Memory B cell (primary cell): ENCODE data around the gene PROK1.
A peak's percentile ranks its signal among the peaks of the same experiment; 100 is the strongest.
"Not testable (repeated sequence)": the region's sequence is repeated elsewhere in the genome, so short reads cannot be mapped to it uniquely, and the experiment has no call there.

Experiments used
- ATAC-seq: fragments of 150-1000 bp; cut with Tn5 transposase; 2 replicates; pipeline ENCODE4 v1.10.0; 2021; ENCODE audit warnings: low read depth, mild to moderate bottlenecking, moderate library complexity
- DNase-seq, 2 donors: peaks; one replicate each; pipeline ENCODE4 v3.0.0; 2022; ENCODE audit warnings: low spot score in 2 of 2
- H3K27ac Mint-ChIP-seq: one replicate; pipeline ENCODE4 v1.8.0; 2022; ENCODE audit warnings: mild to moderate bottlenecking, moderate library complexity, mixed read lengths
- H3K27me3 Mint-ChIP-seq: one replicate; pipeline ENCODE4 v1.8.0; 2022; ENCODE audit warnings: mixed read lengths
- H3K36me3 Mint-ChIP-seq: one replicate; pipeline ENCODE4 v1.8.0; 2022; ENCODE audit warnings: mild to moderate bottlenecking, mixed read lengths
- H3K4me1 Mint-ChIP-seq: one replicate; pipeline ENCODE4 v1.8.0; 2022; ENCODE audit warnings: mixed read lengths
- H3K4me3 Mint-ChIP-seq: one replicate; pipeline ENCODE4 v1.8.0; 2022; ENCODE audit warnings: mild to moderate bottlenecking, moderate library complexity, mixed read lengths
- H3K9me3 Mint-ChIP-seq: one replicate; pipeline ENCODE4 v1.8.0; 2022; ENCODE audit warnings: mixed read lengths

Gene PROK1, protein sequence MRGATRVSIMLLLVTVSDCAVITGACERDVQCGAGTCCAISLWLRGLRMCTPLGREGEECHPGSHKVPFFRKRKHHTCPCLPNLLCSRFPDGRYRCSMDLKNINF

DNA sequence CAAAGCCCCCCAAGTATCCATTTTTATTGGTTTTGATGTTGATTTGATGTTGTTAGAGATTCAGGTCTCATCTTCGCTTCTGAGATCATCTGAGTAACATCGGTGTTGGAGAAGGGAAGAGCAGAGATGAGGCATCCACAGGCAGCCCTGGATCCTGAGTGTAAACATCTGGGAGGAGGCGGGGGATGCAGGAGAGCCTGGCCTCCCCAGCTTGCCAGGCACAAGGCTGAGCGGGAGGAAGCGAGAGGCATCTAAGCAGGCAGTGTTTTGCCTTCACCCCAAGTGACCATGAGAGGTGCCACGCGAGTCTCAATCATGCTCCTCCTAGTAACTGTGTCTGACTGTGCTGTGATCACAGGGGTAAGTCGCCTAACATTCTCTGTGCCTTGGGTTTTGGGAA lies at the start of gene PROK1:
Gene PROK1, plus strand, starts transcription at position 221 of the 400 bp plus-strand sequence. Its CDS starts 68 bp downstream, at position 289.
- Mint-ChIP-seq H3K27me3 (peaks cover 5% of the 10 kb centered on the region), H3K4me1 (peaks cover 2% of the 10 kb centered on the region), H3K4me3 (no peak within 1 kb of the TSS), H3K27ac (no peak within 1 kb of the TSS), H3K36me3 (no peaks in the 10 kb centered on the region), H3K9me3 (no peaks in the 10 kb centered on the region)
- ATAC-seq = no peak
- DNase-seq = no peak

DNA sequence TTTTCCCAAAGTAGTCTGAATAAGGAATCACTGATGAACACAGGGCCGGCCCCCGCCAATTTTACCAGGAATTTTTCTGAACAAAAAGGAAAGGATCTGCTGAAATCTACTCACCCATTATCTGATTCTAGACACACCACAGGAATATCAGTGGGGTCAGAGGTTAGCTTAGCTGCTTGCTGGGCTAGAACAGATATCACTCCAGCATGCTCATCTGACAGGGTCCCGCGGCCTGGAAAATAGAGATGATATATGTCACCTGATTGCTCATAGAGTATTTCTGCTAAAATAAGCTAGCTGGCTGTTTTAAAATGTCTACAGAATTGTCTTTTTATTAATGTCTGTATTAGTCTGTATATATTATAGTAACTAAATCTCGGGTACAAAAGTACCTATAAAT lies 47.1 kb upstream of the PROK1 start:
- Mint-ChIP-seq H3K27ac (no peak overlapping the region), H3K36me3 (peaks cover 11% of the 10 kb centered on the region), H3K9me3 (no peaks in the 10 kb centered on the region), H3K4me3 (no peak overlapping the region), H3K27me3 (no peaks in the 10 kb centered on the region), H3K4me1 (peaks cover 15% of the 10 kb centered on the region)
- ATAC-seq (no peak), DNase-seq (no peak)

DNA sequence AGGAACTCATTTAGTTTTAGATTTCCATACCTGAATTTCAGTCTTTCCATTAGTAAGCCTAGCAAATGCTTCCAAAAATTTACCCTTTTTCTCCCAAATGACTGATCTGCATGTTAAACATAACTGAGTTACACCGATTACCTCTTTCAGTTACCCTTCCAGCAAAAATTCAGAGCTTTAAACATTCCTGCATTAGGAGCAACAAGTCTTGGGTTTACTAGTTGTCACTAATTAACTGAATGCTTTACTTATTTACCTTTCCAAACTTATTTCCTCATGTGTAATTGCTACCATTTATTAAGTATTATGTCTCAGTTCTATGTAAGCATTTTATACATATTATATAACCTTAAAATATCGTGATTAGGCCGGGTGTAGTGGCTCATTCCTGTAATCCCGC lies 46.5 kb upstream of the PROK1 start:
- no peaks in the 10 kb centered on the region for H3K9me3 Mint-ChIP-seq
- peaks cover 10% of the 10 kb centered on the region for H3K36me3 Mint-ChIP-seq
- no peaks in the 10 kb centered on the region for H3K27me3 Mint-ChIP-seq

DNA sequence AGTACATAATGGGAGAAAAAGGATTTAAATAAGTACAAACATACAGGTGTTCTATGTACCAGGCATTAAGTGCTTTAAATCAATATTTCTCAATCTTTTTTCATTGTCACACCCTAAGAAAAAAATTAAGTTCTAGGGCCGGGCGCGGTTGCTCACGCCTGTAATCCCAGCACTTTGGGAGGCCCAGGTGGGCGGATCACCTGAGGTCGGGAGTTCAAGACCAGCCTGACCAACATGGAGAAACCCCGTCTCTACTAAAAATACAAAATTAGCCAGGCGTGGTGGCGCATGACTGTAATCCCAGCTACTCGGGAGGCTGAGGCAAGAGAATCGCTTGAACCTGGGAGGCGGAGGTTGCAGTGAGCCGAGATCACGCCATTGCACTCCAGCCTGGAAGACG lies 44.5 kb upstream of the PROK1 start:
- not testable (repeated sequence) for ATAC-seq, H3K9me3 Mint-ChIP-seq, DNase-seq, H3K27me3 Mint-ChIP-seq, H3K36me3 Mint-ChIP-seq
- Mint-ChIP-seq H3K4me1 (peaks cover 15% of the 10 kb centered on the region), H3K27ac (peak overlapping the region; percentile 99), H3K4me3 (peak overlapping the region; percentile 99)

More for the DNA sequence above, 46.5 kb upstream of the PROK1 start:
- DNase-seq (no peak), ATAC-seq (no peak)
- Mint-ChIP-seq H3K27ac (no peak overlapping the region), H3K4me3 (no peak overlapping the region), H3K4me1 (peaks cover 15% of the 10 kb centered on the region)

DNA sequence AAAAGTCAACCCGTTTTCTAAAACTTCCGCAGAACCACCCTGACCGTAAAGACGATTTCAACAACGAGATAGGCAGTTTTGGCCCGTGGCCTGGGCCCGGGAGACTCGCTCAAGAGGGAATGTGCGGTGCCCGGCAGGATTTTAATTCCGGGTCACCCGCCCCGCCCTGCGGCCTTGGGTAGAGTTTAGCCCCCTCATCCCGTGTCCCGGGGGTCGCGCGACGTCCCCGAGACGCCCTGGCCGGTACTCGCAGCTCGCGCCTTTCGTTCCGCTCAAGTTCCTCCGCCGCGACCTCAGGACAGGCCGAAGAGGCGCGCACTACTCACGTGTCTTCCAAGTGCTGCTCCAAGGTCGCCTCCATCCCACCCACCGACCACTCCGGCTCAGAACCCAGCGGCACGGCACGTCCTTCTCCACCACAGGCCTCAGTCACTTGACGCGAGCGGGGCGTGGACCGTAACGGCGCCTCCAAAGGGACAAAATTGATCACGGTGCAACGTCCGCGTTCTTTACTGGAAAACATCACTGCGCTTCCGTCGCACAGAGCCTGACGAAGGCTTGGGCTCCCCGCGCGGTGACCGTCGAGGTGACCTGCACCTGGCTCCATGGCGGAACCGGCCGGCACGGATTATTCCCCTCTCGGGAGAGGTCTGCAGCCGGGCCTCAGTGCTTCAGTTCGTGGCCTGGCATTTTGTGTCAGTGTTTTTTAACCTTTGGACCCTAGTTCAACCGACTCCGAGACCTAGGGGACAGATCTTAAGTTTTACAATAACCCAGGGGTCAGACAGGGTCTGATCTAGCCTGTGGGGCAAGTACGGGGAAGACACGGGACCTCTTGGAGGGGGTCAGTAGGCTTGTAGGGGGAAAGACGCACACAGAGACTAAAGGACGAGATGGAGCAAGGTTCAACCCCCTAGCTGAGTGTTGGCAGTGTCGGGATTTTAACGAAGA lies 43.4 kb upstream of the PROK1 start, which contains the start of gene LAMTOR5:
Gene LAMTOR5, minus strand, starts transcription at position 435 of the 951 bp plus-strand sequence. Its CDS starts 74 bp downstream, at position 361.
- Mint-ChIP-seq H3K27ac (peak within 1 kb of the TSS; percentile 99), H3K4me3 (peak within 1 kb of the TSS; percentile 99), H3K36me3 (peaks cover 6% of the 10 kb centered on the region), H3K4me1 (peaks cover 16% of the 10 kb centered on the region), H3K9me3 (no peaks in the 10 kb centered on the region), H3K27me3 (no peaks in the 10 kb centered on the region)
- peak; percentile 86 to 88 for DNase-seq
- peak; percentile 86 for ATAC-seq

DNA sequence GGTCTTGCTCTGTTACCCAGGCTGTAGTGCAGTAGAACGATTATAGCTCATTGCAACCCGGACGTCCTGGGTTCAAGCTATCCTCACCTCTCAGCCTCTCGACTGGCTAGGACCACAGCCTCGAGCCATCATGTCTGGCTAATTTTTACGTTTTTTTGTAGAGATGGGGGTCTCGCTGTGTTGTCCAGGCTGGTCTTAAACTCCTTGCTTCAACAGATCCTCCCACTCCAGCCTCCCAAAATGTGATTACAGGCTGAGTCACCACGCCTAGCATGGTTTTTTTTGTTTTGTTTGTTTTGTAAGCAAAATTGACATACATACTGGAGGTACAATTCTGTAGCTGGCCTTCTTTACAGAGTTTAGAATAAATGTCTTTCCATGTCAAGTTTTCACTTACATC lies 42.5 kb upstream of the PROK1 start:
- DNase-seq = no peak
- H3K27ac Mint-ChIP-seq = peak overlapping the region; percentile 99

DNA sequence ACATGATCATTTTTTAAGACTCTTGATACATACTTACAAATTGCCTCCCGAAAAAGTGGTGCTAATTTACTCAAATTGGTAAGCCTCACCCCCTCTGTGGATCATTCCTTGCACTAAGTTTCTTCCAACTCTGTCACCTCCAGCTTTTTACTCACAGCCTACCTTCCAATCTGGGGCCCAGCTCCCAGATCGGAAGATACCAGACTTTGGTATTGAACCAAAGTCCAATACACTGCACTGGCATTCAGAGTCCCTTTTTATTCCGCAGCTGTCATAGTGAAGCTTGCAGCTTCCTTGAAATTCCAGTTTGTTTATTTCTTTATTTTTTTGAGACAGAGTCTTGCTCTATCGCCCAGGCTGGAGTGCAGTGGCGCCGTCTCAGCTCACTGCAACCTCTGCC lies 41.6 kb upstream of the PROK1 start:
- no peak overlapping the region for H3K4me3 Mint-ChIP-seq
- no peak for DNase-seq
- ATAC-seq = no peak
- peaks cover 21% of the 10 kb centered on the region for H3K4me1 Mint-ChIP-seq
- H3K36me3 Mint-ChIP-seq = peaks cover 4% of the 10 kb centered on the region
- no peaks in the 10 kb centered on the region for H3K27me3 Mint-ChIP-seq
- H3K27ac Mint-ChIP-seq = no peak overlapping the region
- H3K9me3 Mint-ChIP-seq = no peaks in the 10 kb centered on the region

More for the DNA sequence above, 42.5 kb upstream of the PROK1 start:
- no peak for ATAC-seq
- H3K9me3 Mint-ChIP-seq = no peaks in the 10 kb centered on the region
- H3K36me3 Mint-ChIP-seq = peaks cover 6% of the 10 kb centered on the region
- peak overlapping the region; percentile 51 for H3K4me3 Mint-ChIP-seq
- H3K4me1 Mint-ChIP-seq = peaks cover 21% of the 10 kb centered on the region
- H3K27me3 Mint-ChIP-seq = no peaks in the 10 kb centered on the region

DNA sequence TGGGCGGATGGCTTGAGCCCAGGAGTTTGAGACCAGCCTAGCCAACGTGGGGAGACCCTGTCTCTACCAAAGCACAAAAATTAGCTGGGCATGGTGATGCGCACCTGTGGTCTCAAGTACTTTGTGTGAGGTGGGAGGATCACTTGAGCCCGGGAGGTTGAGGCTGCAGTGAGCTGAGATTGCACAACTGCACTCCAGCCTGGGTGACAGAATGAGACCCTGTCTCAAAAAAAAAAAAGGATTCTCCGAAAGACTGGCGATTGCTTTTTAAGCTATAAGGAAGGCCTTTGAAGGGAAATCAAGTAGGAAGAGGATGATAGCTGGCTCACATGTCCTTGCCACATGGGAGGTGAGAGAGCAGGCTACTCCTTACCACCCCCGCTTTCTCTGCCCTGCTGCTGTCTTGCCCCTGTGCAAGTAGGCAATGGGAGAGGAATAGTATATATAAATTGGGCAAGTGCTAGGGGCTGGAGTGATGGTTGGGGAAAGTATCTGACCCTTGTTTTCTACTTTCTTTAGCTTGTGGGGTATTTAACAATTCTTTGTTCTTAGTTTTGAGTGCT lies 39.7 kb upstream of the PROK1 start:
- no peak overlapping the region for H3K4me3 Mint-ChIP-seq
- no peaks in the 10 kb centered on the region for H3K27me3 Mint-ChIP-seq
- ATAC-seq (no peak), DNase-seq (no peak)
- H3K36me3 Mint-ChIP-seq = peaks cover 4% of the 10 kb centered on the region
- H3K4me1 Mint-ChIP-seq = peaks cover 18% of the 10 kb centered on the region
- H3K9me3 Mint-ChIP-seq = no peaks in the 10 kb centered on the region
- H3K27ac Mint-ChIP-seq = no peak overlapping the region

DNA sequence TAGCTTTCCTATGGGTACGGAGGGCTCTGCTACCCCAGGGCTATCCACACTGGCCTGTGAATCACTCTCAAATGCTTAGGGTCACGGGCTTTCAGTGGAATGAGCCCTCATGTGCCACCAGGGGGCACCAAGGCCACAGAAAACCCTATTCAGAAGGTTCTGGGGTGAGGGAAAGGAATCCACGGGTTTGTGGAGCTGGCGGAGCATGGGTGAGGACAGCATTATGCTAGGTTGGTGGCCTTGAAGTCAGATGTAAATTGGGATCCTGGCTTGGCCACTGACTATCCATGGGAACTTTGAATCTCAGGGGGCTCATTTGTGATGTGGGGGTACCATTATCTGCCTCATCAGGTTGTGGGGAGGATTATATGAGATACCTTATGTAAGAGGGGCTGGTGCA lies 38.4 kb upstream of the PROK1 start:
- Mint-ChIP-seq H3K4me1 (peaks cover 15% of the 10 kb centered on the region), H3K27me3 (no peaks in the 10 kb centered on the region), H3K27ac (peak overlapping the region; percentile 53), H3K36me3 (peaks cover 2% of the 10 kb centered on the region), H3K9me3 (no peaks in the 10 kb centered on the region), H3K4me3 (peak overlapping the region; percentile 71)
- DNase-seq = peak; percentile 58 to 71
- peak; percentile 67 for ATAC-seq

DNA sequence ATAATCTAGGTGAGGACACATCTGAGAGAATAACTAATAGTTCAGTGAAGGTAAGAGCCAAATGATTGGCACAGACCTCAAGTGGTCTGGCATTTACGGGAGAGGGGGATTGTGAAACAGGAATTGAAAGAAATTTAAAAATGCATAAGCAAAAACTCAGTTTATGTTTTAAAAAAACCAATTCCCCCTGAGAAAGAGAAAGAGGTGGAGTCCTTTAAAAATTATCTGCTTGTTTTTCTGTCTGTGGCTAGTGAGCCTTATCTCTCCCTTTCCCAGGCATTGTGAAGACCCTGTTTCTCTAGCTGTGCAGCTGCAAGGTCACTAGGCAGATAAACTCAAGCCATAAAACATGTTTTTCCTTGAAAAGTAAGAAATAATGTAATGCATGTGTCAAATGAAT lies 37.9 kb upstream of the PROK1 start:
- Mint-ChIP-seq H3K27ac (peak overlapping the region; percentile 53), H3K4me3 (peak overlapping the region; percentile 71), H3K4me1 (peaks cover 10% of the 10 kb centered on the region)
- ATAC-seq = peak; percentile 11
- not testable (repeated sequence) for H3K9me3 Mint-ChIP-seq, H3K36me3 Mint-ChIP-seq, DNase-seq, H3K27me3 Mint-ChIP-seq

DNA sequence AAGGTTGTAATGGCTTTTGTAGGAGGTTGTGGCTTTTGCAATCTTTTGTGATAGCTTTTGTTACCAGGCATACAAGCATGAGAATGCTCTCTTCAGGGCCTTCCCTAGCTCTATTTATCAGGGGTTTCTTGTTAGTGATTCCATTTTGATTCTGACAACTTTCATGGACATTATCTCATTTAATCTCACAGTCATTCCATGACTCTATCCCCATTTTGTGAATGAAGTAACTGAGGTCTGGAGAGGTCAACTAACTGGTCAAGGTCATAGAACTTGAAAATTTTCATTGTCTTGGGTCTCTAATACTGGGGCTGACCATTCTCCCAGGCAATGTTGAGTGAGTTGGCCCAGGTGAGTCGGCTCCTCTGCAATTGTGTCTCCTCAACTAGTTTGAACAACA lies 32.2 kb upstream of the PROK1 start:
- Mint-ChIP-seq H3K4me3 (no peak overlapping the region), H3K27ac (no peak overlapping the region), H3K27me3 (peaks cover under 1% of the 10 kb centered on the region), H3K36me3 (peaks cover 9% of the 10 kb centered on the region), H3K4me1 (no peaks in the 10 kb centered on the region), H3K9me3 (peaks cover 3% of the 10 kb centered on the region)
- ATAC-seq (no peak), DNase-seq (no peak)

DNA sequence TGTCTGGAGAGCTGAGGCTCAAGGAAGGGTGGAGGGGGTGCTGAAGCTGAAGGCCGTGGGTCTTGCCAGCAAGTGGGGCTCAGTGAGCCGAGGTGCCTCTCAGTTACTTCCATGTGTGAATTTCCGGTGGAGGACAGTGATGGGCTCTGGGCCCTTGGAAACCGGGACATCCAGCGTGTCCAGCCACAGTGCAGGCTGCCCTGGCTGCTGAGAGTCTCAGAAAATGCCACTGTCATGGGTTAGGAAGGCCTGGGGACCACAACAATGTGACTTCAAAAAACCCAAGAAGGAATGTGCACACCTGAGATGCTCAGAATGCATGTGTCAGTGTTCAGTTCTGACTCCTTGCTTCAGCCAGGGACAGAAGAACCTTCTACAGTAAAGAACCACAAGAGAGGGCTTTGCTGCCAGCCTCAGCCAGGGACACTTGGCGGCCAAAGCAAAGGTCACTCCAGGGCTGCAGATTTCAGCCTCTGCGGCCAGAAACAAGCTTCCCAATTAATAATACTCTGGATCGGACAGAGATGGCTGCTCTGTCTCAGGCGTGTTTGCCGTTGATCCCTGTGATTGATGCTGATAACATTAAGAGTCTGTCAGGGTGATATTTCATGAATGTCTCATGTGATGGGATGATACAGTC lies 30.8 kb upstream of the PROK1 start:
- Mint-ChIP-seq H3K4me1 (no peaks in the 10 kb centered on the region), H3K4me3 (no peak overlapping the region), H3K36me3 (peaks cover 8% of the 10 kb centered on the region), H3K27ac (no peak overlapping the region), H3K27me3 (peaks cover 4% of the 10 kb centered on the region), H3K9me3 (peaks cover 3% of the 10 kb centered on the region)
- no peak for ATAC-seq
- no peak for DNase-seq

DNA sequence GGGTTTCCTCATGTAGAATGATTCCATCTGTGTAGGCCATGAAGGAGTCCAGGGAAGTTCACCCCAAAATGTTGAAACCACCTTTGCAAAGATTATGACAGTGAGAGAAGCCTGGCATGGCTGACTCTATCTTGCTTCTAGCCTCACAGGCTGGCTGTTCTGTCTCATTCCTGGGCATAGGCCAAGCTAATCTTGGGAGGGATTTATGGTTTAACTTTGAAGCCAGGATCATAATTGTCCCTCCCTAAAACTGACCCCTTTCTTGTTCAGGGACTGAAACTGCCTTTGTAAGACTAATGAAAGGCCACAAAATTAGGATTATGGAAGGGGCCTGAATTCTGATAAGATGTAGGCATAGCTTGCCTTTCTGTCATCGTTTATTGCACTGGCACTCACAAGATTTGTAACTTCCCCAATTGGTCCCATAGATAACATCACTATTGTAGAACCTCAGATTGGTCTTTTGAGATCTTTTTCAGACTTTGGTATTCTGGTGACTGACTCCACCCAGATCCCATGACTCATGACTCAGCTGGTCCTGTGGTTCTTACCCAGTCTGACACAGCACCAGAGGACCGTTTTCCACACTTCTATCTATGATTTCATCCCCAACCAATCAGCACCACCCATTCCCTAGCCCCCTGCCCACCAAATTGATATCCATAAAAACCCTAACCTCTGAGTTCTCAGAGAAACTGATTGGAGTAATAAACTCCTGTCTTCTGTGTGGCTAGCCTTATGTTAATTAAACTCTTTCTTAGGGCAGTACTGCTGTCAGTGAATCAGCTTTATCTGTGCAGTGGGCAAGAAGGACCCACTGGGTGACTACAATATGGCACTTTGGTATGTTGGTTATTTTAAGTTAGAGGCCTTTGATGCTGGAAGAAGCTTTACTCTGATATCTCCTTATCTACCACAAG lies 29.8 kb upstream of the PROK1 start:
- Mint-ChIP-seq H3K4me3 (no peak overlapping the region), H3K4me1 (no peaks in the 10 kb centered on the region), H3K27me3 (peaks cover 4% of the 10 kb centered on the region), H3K36me3 (peaks cover 8% of the 10 kb centered on the region), H3K27ac (no peak overlapping the region), H3K9me3 (peaks cover 3% of the 10 kb centered on the region)
- no peak for DNase-seq
- ATAC-seq = no peak
